Lower lobe of right lung (tissue), 2 donors: ENCODE measurements around the gene PDSS2. TPM values are rescaled to one million over a fixed set of nuclear protein-coding genes. Genes with fewer than 3 reads are reported as not detected.
"Not testable (repeated sequence)": the region's sequence is repeated elsewhere in the genome, so short reads cannot be mapped to it uniquely, and the experiment has no call there.

Source experiments
- ATAC-seq, 2 donors: fragments of 200-7000 bp; cut with Tn5 transposase; one replicate each; pipeline ENCODE4 v1.9.1; 2020 to 2022; ENCODE audit warnings: mild to moderate bottlenecking in 2 of 2, moderate library complexity in 2 of 2
- DNase-seq: peaks from one replicate; pipeline ENCODE4 v3.0.0-alpha.2; 2020
- H3K27ac ChIP-seq: fragments of 200-600 bp; one replicate; pipeline ENCODE4 v1.8.0; 2022
- H3K27me3 ChIP-seq: fragments of 200-600 bp; one replicate; pipeline ENCODE4 v1.8.0; 2022; ENCODE audit warnings: low read depth
- H3K36me3 ChIP-seq: fragments of 200-600 bp; one replicate; pipeline ENCODE4 v1.8.0; 2022; ENCODE audit warnings: mild to moderate bottlenecking
- H3K4me1 ChIP-seq: fragments of 200-600 bp; one replicate; pipeline ENCODE4 v1.8.0; 2022
- H3K4me3 ChIP-seq: fragments of 200-600 bp; one replicate; pipeline ENCODE4 v1.8.0; 2022; ENCODE audit warnings: mild to moderate bottlenecking
- H3K9me3 ChIP-seq: fragments of 200-600 bp; one replicate; pipeline ENCODE4 v1.8.0; 2022
- CTCF ChIP-seq: fragments of 200-600 bp; IDR thresholded peaks from one replicate; pipeline ENCODE4 v1.8.0; 2022; ENCODE audit warnings: antibody characterized with exemption, mild to moderate bottlenecking
- intact Hi-C: fragments of 100-400 bp; cut with DNase I; formaldehyde crosslinking; loops from one replicate; pipeline ENCODE4 v1.11.0; 2022
- total RNA-seq: library from RNA; stranded (reverse); fragmentation: NEBNext Ultra II Directional; extraction: Animal tissue kit (Norgen Biotek cat#: 25700); gene quantifications from one replicate; pipeline ENCODE4 v1.2.1, GENCODE V29; 2021
- donor health status: DM: no; HTN: yes; CAD: no; lungs with severe emphysema.

Gene PDSS2
- total RNA-seq, 1 donor from 2014 or later = 14.9 TPM

GRCh38 chr6:107179004-107179403 is 280.4 kb downstream of the PDSS2 start:
- H3K27ac ChIP-seq = no peak overlapping the region
- H3K27me3 ChIP-seq = no peaks in the 10 kb centered on the region
- H3K36me3 ChIP-seq = no peaks in the 10 kb centered on the region
- no peaks in the 10 kb centered on the region for H3K9me3 ChIP-seq
- H3K4me1 ChIP-seq = no peaks in the 10 kb centered on the region
- DNase-seq (no peak), ATAC-seq (no peak)
- H3K4me3 ChIP-seq = no peak overlapping the region
- TF ChIP-seq CTCF = peak; percentile 8
- intact Hi-C loops = no loop called here

- H3K4me1 ChIP-seq = no peaks in the 10 kb centered on the region
- DNase-seq (no peak), ATAC-seq (no peak)
- H3K9me3 ChIP-seq = no peaks in the 10 kb centered on the region
- H3K36me3 ChIP-seq = no peaks in the 10 kb centered on the region
- TF ChIP-seq CTCF = no peak
- H3K27me3 ChIP-seq = no peaks in the 10 kb centered on the region
- intact Hi-C loops = no loop called here
- H3K27ac ChIP-seq = no peak overlapping the region
- no peak overlapping the region for H3K4me3 ChIP-seq
These were observed 285.6 kb downstream of the PDSS2 start for GRCh38 chr6:107173779-107174178.

GRCh38 chr6:107171513-107171912 is 287.9 kb downstream of the PDSS2 start:
- H3K36me3 ChIP-seq = no peaks in the 10 kb centered on the region
- H3K9me3 ChIP-seq = no peaks in the 10 kb centered on the region
- no peaks in the 10 kb centered on the region for H3K27me3 ChIP-seq
- H3K4me1 ChIP-seq = no peaks in the 10 kb centered on the region
- ATAC-seq (no peak), DNase-seq (no peak)
- no peak overlapping the region for H3K4me3 ChIP-seq
- intact Hi-C loops = no loop called here
- no peak overlapping the region for H3K27ac ChIP-seq
- no peak for TF ChIP-seq CTCF

- H3K36me3 ChIP-seq, H3K27me3 ChIP-seq, intact Hi-C loops, H3K27ac ChIP-seq, H3K4me3 ChIP-seq, H3K9me3 ChIP-seq, ATAC-seq, H3K4me1 ChIP-seq, DNase-seq: not testable (repeated sequence)
These were observed 295.1 kb downstream of the PDSS2 start for GRCh38 chr6:107164299-107164698.

- H3K9me3 ChIP-seq = no peaks in the 10 kb centered on the region
- ATAC-seq (no peak), DNase-seq (no peak)
- no peak overlapping the region for H3K4me3 ChIP-seq
- H3K4me1 ChIP-seq = no peaks in the 10 kb centered on the region
- H3K36me3 ChIP-seq = no peaks in the 10 kb centered on the region
- intact Hi-C loops = no loop called here
- no peaks in the 10 kb centered on the region for H3K27me3 ChIP-seq
- TF ChIP-seq CTCF = no peak
- H3K27ac ChIP-seq = no peak overlapping the region
These were observed 297.8 kb downstream of the PDSS2 start for GRCh38 chr6:107161521-107161920.

GRCh38 chr6:107156617-107157016 is 302.7 kb downstream of the PDSS2 start:
- no peaks in the 10 kb centered on the region for H3K9me3 ChIP-seq
- no peaks in the 10 kb centered on the region for H3K36me3 ChIP-seq
- DNase-seq (no peak), ATAC-seq (no peak)
- H3K4me3 ChIP-seq = no peak overlapping the region
- no peak overlapping the region for H3K27ac ChIP-seq
- no peak for TF ChIP-seq CTCF
- intact Hi-C loops = no loop called here
- H3K4me1 ChIP-seq = no peaks in the 10 kb centered on the region
- no peaks in the 10 kb centered on the region for H3K27me3 ChIP-seq
